ENCODE results near the gene TMEM106C.

DNA sequence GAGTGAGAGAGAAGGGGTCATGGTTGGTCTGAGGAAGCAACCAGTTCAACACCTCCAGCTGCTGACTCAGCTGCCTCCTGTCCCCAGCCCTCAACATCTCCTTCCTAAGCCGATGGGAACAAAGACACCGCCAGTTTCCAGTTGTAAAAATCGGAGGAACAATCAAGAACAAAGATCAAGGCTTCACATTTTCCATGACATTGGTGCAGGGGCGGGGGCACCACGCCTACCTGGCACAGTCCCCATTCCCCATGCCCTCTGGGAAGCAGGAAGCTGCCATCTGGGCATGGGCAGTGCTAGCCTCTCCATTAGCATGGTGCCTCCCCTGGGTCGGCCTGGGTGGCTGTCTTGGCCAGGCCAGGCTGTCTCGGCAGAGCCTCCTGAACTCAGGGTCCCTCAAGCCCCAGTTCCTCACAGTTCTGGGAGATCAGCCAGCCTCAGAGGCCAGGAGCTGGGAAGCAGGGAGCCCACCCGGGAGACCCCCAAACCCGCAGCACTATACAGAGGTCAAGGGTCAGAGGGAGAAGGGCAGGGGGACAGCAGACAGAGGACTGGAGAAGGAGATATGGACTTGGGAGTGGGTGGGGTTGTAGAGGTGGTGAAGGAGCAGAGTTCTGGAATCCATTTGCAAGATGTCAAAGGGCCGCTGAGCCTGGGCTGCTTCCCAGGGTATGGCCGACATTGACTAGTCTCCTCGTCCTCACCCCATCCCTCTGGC, 19.6 kb upstream of the TMEM106C start:
- TF ChIP-seq POLR2A (IDR thresholded peaks at IDR 0.05) (no peak), CTCF (IDR thresholded peaks at IDR 0.05) (no peak)

Data from thyroid gland (tissue), 4 donors.